Neutrophil (primary cell): ENCODE data around the gene PIP4K2A.

Experiments used
- H3K27ac ChIP-seq: fragments of 200-600 bp; sonication (generic); 2 replicates; pipeline ENCODE4 v1.5.1; 2016; ENCODE audit warnings: mild to moderate bottlenecking, moderate library complexity
- H3K27me3 ChIP-seq: fragments of 200-600 bp; sonication (generic); 2 replicates; pipeline ENCODE4 v1.6.0; 2016; ENCODE audit warnings: mild to moderate bottlenecking
- H3K36me3 ChIP-seq: fragments of 200-600 bp; sonication (generic); 2 replicates; pipeline ENCODE4 v1.5.1; 2017
- H3K4me1 ChIP-seq, 2 experiments: fragments of 200-600 bp in 1 of 2; sonication (generic) in 1 of 2; 1 replicate in 1 of 2; 2 replicates in 1 of 2; pipeline versions ENCODE4 v1.5.1 to v1.6.1; 2013 to 2016; ENCODE audit warnings: low read depth in 1 of 2, low read length in 1 of 2, mild to moderate bottlenecking in 1 of 2, moderate library complexity in 1 of 2; ENCODE audit not compliant: control insufficient read depth in 1 of 2, insufficient read depth in 1 of 2
- H3K4me3 ChIP-seq, 2 experiments: fragments of 200-600 bp in 1 of 2; sonication (generic) in 1 of 2; 1 replicate in 1 of 2; 2 replicates in 1 of 2; pipeline ENCODE4 v1.5.1; 2013 to 2016; ENCODE audit warnings: low read depth in 1 of 2, low read length in 1 of 2, mild to moderate bottlenecking in 1 of 2, moderate library complexity in 1 of 2
- H3K9me3 ChIP-seq: fragments of 200-600 bp; sonication (generic); 2 replicates; pipeline ENCODE4 v1.5.1; 2016
- CTCF ChIP-seq: fragments of 200-600 bp; sonication (generic); IDR thresholded peaks from 2 replicates; pipeline ENCODE4 v1.5.1; 2016; ENCODE audit warnings: antibody characterized with exemption

PIP4K2A gene

DNA sequence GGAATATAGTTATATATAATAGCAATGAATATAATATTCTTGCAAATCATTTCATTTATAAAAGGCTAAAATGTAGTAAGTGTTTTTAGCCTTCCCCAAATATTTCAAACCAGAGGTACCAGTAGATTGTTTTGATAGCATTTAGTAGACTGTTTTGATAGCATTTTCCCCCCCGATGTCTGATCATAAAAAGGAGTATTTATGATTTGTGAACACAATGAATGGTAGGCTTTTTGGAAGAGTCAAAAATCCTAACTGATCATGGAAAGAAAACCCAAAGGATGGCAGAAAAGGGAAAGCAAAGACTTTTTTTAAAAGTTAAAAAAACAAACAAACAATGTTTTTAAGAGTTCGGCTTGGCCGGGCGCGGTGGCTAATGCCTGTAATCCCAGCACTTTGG, 152.5 kb downstream of the PIP4K2A start:
- H3K36me3 ChIP-seq = peaks cover 45% of the 10 kb centered on the region
- H3K27ac ChIP-seq = no peak overlapping the region
- H3K4me1 ChIP-seq = peaks cover 0 to 13% of the 10 kb centered on the region in 2 experiments

GRCh38 chr10:22560913-22561239, 153.5 kb downstream of the PIP4K2A start:
- H3K27me3 ChIP-seq = no peaks in the 10 kb centered on the region
- peaks cover 0 to 13% of the 10 kb centered on the region in 2 experiments for H3K4me1 ChIP-seq
- peaks cover 38% of the 10 kb centered on the region for H3K36me3 ChIP-seq
- no peak overlapping the region for H3K4me3 ChIP-seq
- H3K27ac ChIP-seq = no peak overlapping the region
- TF ChIP-seq CTCF = no peak
- no peaks in the 10 kb centered on the region for H3K9me3 ChIP-seq

More for the DNA sequence above, 152.5 kb downstream of the PIP4K2A start:
- no peak overlapping the region for H3K4me3 ChIP-seq
- TF ChIP-seq CTCF = no peak
- H3K9me3 ChIP-seq = no peaks in the 10 kb centered on the region
- no peaks in the 10 kb centered on the region for H3K27me3 ChIP-seq

DNA sequence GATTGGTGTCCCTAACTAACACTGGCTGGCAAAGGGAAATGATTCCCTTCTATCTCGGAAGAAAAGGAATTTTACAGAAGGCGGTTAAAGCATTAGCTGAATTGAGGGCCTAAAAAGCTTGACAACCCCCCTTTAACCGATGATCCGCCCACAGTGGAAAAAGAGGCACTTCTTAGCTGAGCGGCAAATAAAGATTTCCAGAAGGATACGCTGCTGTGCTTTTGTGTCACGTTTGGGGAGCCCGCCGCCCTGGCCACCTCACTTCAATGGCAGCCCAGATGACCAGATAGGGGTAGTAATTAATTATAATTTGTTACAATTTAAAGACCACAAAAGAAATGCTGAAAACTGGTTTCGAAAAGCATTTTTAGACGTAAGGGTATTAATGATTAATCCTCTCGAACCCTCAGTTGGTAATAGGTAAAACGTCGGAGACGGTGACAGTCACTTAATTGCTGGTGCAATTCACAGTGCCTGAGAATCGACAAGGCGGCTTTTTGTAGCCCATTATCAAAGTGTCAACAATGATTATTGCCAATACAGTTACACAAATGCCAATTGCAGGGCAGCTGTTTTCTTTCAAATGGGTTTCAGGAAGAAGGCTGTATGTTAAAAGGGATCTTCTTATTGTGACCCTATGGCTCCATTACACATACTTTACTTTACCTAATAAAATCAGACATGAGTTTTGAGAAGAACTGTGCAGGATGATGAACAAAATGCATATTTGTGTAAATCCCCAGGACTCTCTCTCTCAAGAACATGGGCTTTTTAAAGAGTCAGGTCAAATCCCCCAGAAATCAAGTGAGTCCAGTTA, 154.1 kb downstream of the PIP4K2A start:
- Histone ChIP-seq H3K27me3 (no peaks in the 10 kb centered on the region), H3K9me3 (no peaks in the 10 kb centered on the region), H3K4me1 (peaks cover 0 to 13% of the 10 kb centered on the region in 2 experiments), H3K4me3 (no peak overlapping the region), H3K27ac (no peak overlapping the region), H3K36me3 (peaks cover 39% of the 10 kb centered on the region)
- no peak for TF ChIP-seq CTCF

GRCh38 chr10:22557321-22557720, 157.1 kb downstream of the PIP4K2A start:
- H3K9me3 ChIP-seq = no peaks in the 10 kb centered on the region
- no peak overlapping the region for H3K4me3 ChIP-seq
- H3K27ac ChIP-seq = no peak overlapping the region
- peaks cover 43% of the 10 kb centered on the region for H3K36me3 ChIP-seq
- no peaks in the 10 kb centered on the region for H3K27me3 ChIP-seq
- H3K4me1 ChIP-seq = no peaks in the 10 kb centered on the region
- no peak for TF ChIP-seq CTCF

DNA sequence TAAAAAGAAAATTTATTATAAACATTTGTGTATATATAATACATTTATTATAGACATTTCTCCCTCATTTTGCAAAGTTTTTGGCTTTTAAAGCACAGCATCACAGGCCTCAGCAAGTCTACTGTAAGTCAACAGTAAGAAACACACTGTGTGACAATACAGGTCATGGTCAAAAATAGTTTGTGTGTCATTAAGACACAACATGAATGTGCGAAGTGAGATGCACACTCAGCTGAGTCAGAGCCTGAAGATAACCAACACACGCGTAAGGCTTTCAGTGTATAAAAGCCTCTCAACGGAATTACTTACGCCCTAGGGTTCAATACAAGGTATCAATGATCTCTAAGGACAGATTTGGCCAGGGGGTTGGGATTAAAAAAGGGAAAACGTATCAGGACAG, 157.6 kb downstream of the PIP4K2A start:
- Histone ChIP-seq H3K9me3 (no peaks in the 10 kb centered on the region), H3K4me1 (no peaks in the 10 kb centered on the region), H3K4me3 (no peak overlapping the region), H3K36me3 (peaks cover 41% of the 10 kb centered on the region), H3K27ac (no peak overlapping the region), H3K27me3 (no peaks in the 10 kb centered on the region)
- no peak for TF ChIP-seq CTCF
